ENCODE results near the gene FAM120B.

FAM120B gene

DNA sequence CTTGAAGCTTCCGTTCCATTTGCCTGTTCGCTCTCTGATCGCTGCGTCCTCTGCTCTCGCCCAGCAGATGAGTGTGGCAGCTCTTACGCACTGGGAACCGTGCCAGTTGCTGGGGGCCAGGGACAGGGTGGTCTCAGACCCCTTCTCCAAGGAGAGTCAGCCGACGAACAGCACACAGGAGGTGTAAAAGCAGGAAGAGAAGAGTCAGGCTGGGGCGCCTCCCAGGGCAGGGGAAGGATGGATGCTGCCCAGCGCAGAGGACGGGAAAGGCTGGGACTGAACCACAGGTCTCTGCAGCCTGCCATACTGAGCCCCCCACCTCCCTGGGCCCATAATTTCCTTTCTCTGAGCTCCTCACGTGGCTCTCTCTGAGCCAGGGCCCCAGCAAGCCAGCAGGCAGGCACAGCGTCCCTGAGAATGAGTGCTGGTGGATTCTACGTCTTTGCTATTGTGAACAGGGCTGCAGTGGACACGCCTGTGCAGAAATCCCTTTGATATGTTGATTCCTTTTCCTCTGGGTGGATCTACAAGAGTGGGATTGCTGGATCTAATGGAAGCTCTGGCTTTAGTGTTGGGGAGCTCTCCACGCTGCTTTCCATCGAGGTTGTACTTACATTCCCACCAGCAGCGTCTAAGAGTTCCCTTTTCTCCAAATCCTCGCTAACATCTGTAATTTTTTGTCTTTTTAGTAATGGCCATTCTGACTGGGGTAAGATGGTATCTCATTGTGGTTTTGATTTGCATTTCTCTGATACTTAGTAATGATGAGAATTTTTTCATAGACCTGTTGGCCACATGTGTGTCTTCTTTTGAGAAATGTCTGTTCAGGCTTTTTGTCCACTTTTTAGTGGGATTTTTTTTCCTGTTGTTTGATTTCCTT, 142.4 kb downstream of the FAM120B start:
- DNase-seq = no peak

GRCh38 chr6:170449835-170450753, 143.5 kb downstream of the FAM120B start:
- no peak for DNase-seq

DNA sequence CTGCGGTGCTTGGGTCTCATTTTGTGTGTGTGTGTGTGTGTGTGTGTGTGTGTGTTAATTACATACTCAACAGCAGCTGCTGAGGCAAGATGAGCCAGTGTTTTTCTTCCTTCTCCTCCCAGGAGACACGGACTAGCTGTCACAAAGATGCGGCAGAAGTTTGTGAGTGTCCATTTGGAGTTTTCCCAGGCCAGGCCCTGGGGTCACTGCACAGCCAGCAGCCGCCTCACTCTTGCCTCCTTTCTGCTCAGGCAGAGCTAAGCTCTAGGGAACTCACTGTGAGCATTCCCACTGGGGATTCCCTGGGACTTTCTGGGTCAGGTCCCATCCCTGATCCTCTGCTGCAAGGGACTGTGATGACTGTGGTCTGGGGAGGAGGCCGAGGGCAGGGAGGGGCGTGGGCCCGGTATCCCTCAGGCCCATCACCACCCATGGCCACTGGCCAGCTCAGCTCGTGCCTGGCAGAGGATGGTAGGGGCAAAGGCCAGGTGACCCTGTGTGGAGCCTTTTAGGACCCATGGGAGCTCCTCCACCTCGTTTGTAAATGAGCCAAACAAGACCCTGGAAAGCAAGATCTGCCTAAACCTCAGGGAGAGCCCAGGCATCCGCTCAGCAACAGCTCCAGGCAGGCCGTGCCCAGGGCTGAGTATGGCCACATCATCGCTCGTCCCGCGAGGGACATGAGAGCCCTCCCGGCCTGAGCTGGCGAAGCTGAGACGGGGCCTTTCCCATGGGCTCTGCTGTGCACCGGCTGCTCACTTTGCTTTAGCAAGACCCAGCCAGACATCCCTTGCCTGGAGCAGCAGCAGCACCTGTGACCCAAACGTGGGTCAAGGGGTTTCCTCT, 144.6 kb downstream of the FAM120B start:
- DNase-seq = no peak

GRCh38 chr6:170451762-170452651, 145.4 kb downstream of the FAM120B start:
- DNase-seq = no peak

GRCh38 chr6:170452767-170453545, 146.4 kb downstream of the FAM120B start:
- no peak for DNase-seq

- no peak for DNase-seq
These were observed 147.3 kb downstream of the FAM120B start for GRCh38 chr6:170453586-170454511.

- no peak for DNase-seq
These were observed 148.1 kb downstream of the FAM120B start for GRCh38 chr6:170454512-170455285.

- DNase-seq = no peak
These were observed 148.9 kb downstream of the FAM120B start for GRCh38 chr6:170455335-170455979.

GRCh38 chr6:170456334-170456733, 149.8 kb downstream of the FAM120B start:
- no peak for DNase-seq

All from NCI-H774 (cell line).